Neural cell (in vitro differentiated cells): Measurements from ENCODE around the gene FAM111A. TPM values are rescaled to one million over a fixed set of nuclear protein-coding genes. Genes with fewer than 3 reads are reported as not detected.

Experiments
- H2AFZ ChIP-seq: fragments of 200-600, 300-800 bp; sonication (generic), shearing (Covaris generic); 2 replicates; pipeline ENCODE4 v1.6.0; 2014; ENCODE audit warnings: low read depth, mild to moderate bottlenecking, antibody characterized with exemption, low read length, moderate library complexity
- H3F3A ChIP-seq: fragments of 200-600 bp; shearing (Covaris generic); 2 replicates; pipeline ENCODE4 v1.6.1; 2016; ENCODE audit warnings: mild to moderate bottlenecking, moderate library complexity, mixed read lengths, antibody characterized with exemption, low read length; ENCODE audit not compliant: insufficient read depth, poor library complexity, severe bottlenecking
- H3K27ac ChIP-seq: fragments of 200-600, 300-800 bp; sonication (generic), shearing (Covaris generic); 2 replicates; pipeline ENCODE4 v1.5.1; 2014; ENCODE audit warnings: mild to moderate bottlenecking, low read length, moderate library complexity
- H3K27me3 ChIP-seq: fragments of 300-800, 200-600 bp; sonication (generic), shearing (Covaris generic); 2 replicates; pipeline ENCODE4 v1.6.0; 2014; ENCODE audit warnings: mild to moderate bottlenecking, low read depth, low read length, moderate library complexity; ENCODE audit not compliant: insufficient read depth
- H3K36me3 ChIP-seq: fragments of 300-800, 200-600 bp; sonication (generic), shearing (Covaris generic); 2 replicates; pipeline ENCODE4 v1.5.1; 2014; ENCODE audit warnings: mild to moderate bottlenecking, antibody characterized with exemption, low read length, moderate library complexity; ENCODE audit not compliant: insufficient read depth
- H3K4me2 ChIP-seq: fragments of 300-800, 200-600 bp; sonication (generic), shearing (Covaris generic); 2 replicates; pipeline ENCODE4 v1.6.0; 2014; ENCODE audit warnings: mild to moderate bottlenecking, low read length
- H3K4me3 ChIP-seq: fragments of 300-800, 200-600 bp; sonication (generic), shearing (Covaris generic); 2 replicates; pipeline ENCODE4 v1.5.1; 2014; ENCODE audit warnings: mild to moderate bottlenecking, low read length, moderate library complexity
- H3K79me2 ChIP-seq: fragments of 200-600 bp; shearing (Covaris generic); replicated peaks from 2 replicates; pipeline ENCODE4 v1.6.0; 2014; ENCODE audit warnings: mild to moderate bottlenecking, low read length, moderate library complexity; ENCODE audit not compliant: insufficient read depth
- H3K9ac ChIP-seq: fragments of 300-800, 200-600 bp; sonication (generic), shearing (Covaris generic); 2 replicates; pipeline ENCODE4 v1.6.1; 2016; ENCODE audit warnings: mild to moderate bottlenecking, low read length, mixed read lengths
- H3K9me2 ChIP-seq: fragments of 200-600 bp; shearing (Covaris generic); 2 replicates; pipeline ENCODE4 v1.6.1; 2016; ENCODE audit warnings: mild to moderate bottlenecking, low read length, mixed read lengths; ENCODE audit not compliant: insufficient read depth
- H3K9me3 ChIP-seq: fragments of 200-600, 300-800 bp; sonication (generic), shearing (Covaris generic); 2 replicates; pipeline ENCODE4 v1.6.1; 2016; ENCODE audit warnings: mild to moderate bottlenecking, mixed run types, low read length, moderate library complexity, mixed read lengths
- H4K20me1 ChIP-seq: fragments of 200-600 bp; shearing (Covaris generic); 2 replicates; pipeline ENCODE4 v1.6.1; 2016; ENCODE audit warnings: mild to moderate bottlenecking, mixed run types; ENCODE audit not compliant: insufficient read depth
- CTCF ChIP-seq: fragments of 450-650 bp; IDR thresholded peaks from 2 replicates; pipeline ENCODE4 v1.5.1; 2014; ENCODE audit warnings: antibody characterized with exemption, mild to moderate bottlenecking, moderate library complexity; ENCODE audit not compliant: poor library complexity, severe bottlenecking
- EP300 ChIP-seq: fragments of 450-650 bp; conservative IDR thresholded peaks from 2 replicates; pipeline ENCODE4 v1.6.1; 2014; ENCODE audit warnings: antibody characterized with exemption, mild to moderate bottlenecking, moderate library complexity; ENCODE audit not compliant: poor library complexity, severe bottlenecking
- EZH2 ChIP-seq: fragments of 200-600, 300-800 bp; shearing (Covaris generic), sonication (generic); IDR thresholded peaks from 2 replicates; pipeline ENCODE4 v1.6.1; 2014; ENCODE audit warnings: antibody characterized with exemption, low read length, borderline replicate concordance, mild to moderate bottlenecking; ENCODE audit not compliant: insufficient read depth, poor library complexity, severe bottlenecking
- MXI1 ChIP-seq: fragments of 450-650 bp; conservative IDR thresholded peaks from 2 replicates; pipeline ENCODE4 v1.6.1; 2014; ENCODE audit warnings: antibody characterized with exemption, mild to moderate bottlenecking; ENCODE audit not compliant: poor library complexity, severe bottlenecking
- POLR2AphosphoS5 ChIP-seq: IDR thresholded peaks from 2 replicates; pipeline ENCODE4 v1.6.1; 2012
- RAD21 ChIP-seq: fragments of 450-650 bp; conservative IDR thresholded peaks from 2 replicates; pipeline ENCODE4 v1.6.1; 2014; ENCODE audit warnings: antibody characterized with exemption, mild to moderate bottlenecking, moderate library complexity
- REST ChIP-seq: IDR thresholded peaks from 2 replicates; pipeline ENCODE4 v1.6.1; 2012; ENCODE audit warnings: borderline replicate concordance
- SMC3 ChIP-seq: fragments of 450-650 bp; conservative IDR thresholded peaks from 2 replicates; pipeline ENCODE4 v1.6.1; 2014; ENCODE audit warnings: antibody characterized with exemption, mild to moderate bottlenecking, moderate library complexity; ENCODE audit not compliant: poor library complexity
- TAF1 ChIP-seq: IDR thresholded peaks from 2 replicates; pipeline ENCODE4 v1.6.1; 2012; ENCODE audit warnings: low read depth
- polyA plus RNA-seq: library from polyadenylated mRNA; depleted of rRNA; stranded (reverse); fragments of >200 nt; gene quantifications from 2 replicates; pipeline ENCODE4 v1.2.3, GENCODE V29; 2014

The FAM111A gene
- polyA plus RNA-seq, 1 donor from 2014 or later, result 0.88 TPM

GRCh38 chr11:59199546-59200422, 57.1 kb downstream of the FAM111A start:
- Histone ChIP-seq H3K4me3 (no peak overlapping the region), H3K9me3 (peaks cover 4% of the 10 kb centered on the region), H3K27me3 (no peaks in the 10 kb centered on the region), H2AFZ (no peak overlapping the region), H3K9me2 (no peaks in the 10 kb centered on the region), H3K4me2 (no peak overlapping the region), H4K20me1 (no peaks in the 10 kb centered on the region), H3K27ac (no peak overlapping the region), H3K36me3 (peaks cover 34% of the 10 kb centered on the region), H3K79me2 (no peaks in the 10 kb centered on the region), H3F3A (no peaks in the 10 kb centered on the region), H3K9ac (no peak overlapping the region)
- no peak for TF ChIP-seq MXI1

GRCh38 chr11:59200423-59200746, 57.7 kb downstream of the FAM111A start:
- H3K9me3 ChIP-seq, result peaks cover 4% of the 10 kb centered on the region

GRCh38 chr11:59201353-59201752, 58.7 kb downstream of the FAM111A start:
- Histone ChIP-seq H3K27me3 (no peaks in the 10 kb centered on the region), H3F3A (no peaks in the 10 kb centered on the region), H3K4me3 (no peak overlapping the region), H3K36me3 (peaks cover 22% of the 10 kb centered on the region), H3K4me2 (no peak overlapping the region), H3K79me2 (no peaks in the 10 kb centered on the region), H3K9me2 (no peaks in the 10 kb centered on the region), H3K9ac (no peak overlapping the region), H2AFZ (no peak overlapping the region), H3K27ac (no peak overlapping the region), H4K20me1 (no peaks in the 10 kb centered on the region), H3K9me3 (peaks cover 2% of the 10 kb centered on the region)
- TF ChIP-seq POLR2AphosphoS5 (no peak), EZH2 (no peak), EP300 (no peak), MXI1 (no peak), RAD21 (no peak), CTCF (no peak), REST (no peak), SMC3 (no peak), TAF1 (no peak)

More at GRCh38 chr11:59200423-59200746, 57.7 kb downstream of the FAM111A start:
- Histone ChIP-seq H3K27ac (no peak overlapping the region), H2AFZ (no peak overlapping the region), H3K79me2 (no peaks in the 10 kb centered on the region), H3F3A (no peaks in the 10 kb centered on the region), H3K9me2 (no peaks in the 10 kb centered on the region), H3K9ac (no peak overlapping the region), H3K4me3 (no peak overlapping the region), H3K4me2 (no peak overlapping the region), H3K36me3 (peaks cover 32% of the 10 kb centered on the region), H4K20me1 (no peaks in the 10 kb centered on the region), H3K27me3 (no peaks in the 10 kb centered on the region)
- TF ChIP-seq RAD21 (no peak), SMC3 (no peak), MXI1 (no peak), POLR2AphosphoS5 (no peak), EZH2 (no peak)
